GM12878 (cell line): ENCODE results near the gene SLC22A4.

Source experiments
- BACH1 ChIP-seq: fragments of 450-650 bp; IDR thresholded peaks from 2 replicates; pipeline ENCODE4 v1.6.1; 2017; ENCODE audit warnings: mild to moderate bottlenecking, borderline replicate concordance
- CBFB ChIP-seq: IDR thresholded peaks from 2 replicates; pipeline ENCODE4 v1.6.1; 2016; ENCODE audit warnings: antibody characterized with exemption, low read depth
- CHD4 ChIP-seq: fragments of 200-600 bp; sonication (generic); IDR thresholded peaks from 2 replicates; pipeline ENCODE4 v1.6.1; 2016; ENCODE audit warnings: mild to moderate bottlenecking
- CREB1 ChIP-seq: IDR thresholded peaks from 2 replicates; pipeline ENCODE4 v1.6.1; 2012; ENCODE audit warnings: low read depth, mild to moderate bottlenecking, inconsistent platforms
- CTCF ChIP-seq, 3 experiments: IDR thresholded peaks in 2 of 3; conservative IDR thresholded peaks in 1 of 3; 2 replicates each; pipeline ENCODE4 v1.5.1; 2011; ENCODE audit warnings: low read depth in 3 of 3, low read length in 3 of 3, mild to moderate bottlenecking in 3 of 3, control low read depth in 2 of 3, moderate library complexity in 2 of 3, inconsistent platforms in 1 of 3, mixed read lengths in 1 of 3; ENCODE audit not compliant: control insufficient read depth in 2 of 3, insufficient read depth in 1 of 3; ENCODE audit errors: extremely low read depth in 1 of 3
- EP300 ChIP-seq, 2 experiments: fragments of 150-350 bp in 1 of 2; IDR thresholded peaks; 2 replicates each; pipeline ENCODE4 v1.6.1; 2011 to 2012; ENCODE audit warnings: low read depth in 2 of 2, low read length in 2 of 2, borderline replicate concordance in 1 of 2, improper control_type of control experiment in 1 of 2, inconsistent platforms in 1 of 2; ENCODE audit not compliant: control insufficient read depth in 1 of 2
- GABPA ChIP-seq: IDR thresholded peaks from 2 replicates; pipeline ENCODE4 v1.6.1; 2014; ENCODE audit warnings: antibody characterized with exemption, low read depth, mild to moderate bottlenecking, inconsistent platforms
- NR2C2 ChIP-seq: IDR thresholded peaks from 2 replicates; pipeline ENCODE4 v1.6.1; 2011; ENCODE audit warnings: borderline replicate concordance, low read depth; ENCODE audit not compliant: control insufficient read depth, insufficient read length
- NR2F1 ChIP-seq: fragments of 450-650 bp; conservative IDR thresholded peaks from 2 replicates; pipeline ENCODE4 v1.6.1; 2017; ENCODE audit warnings: mild to moderate bottlenecking
- RAD21 ChIP-seq: IDR thresholded peaks from 2 replicates; pipeline ENCODE4 v1.6.1; 2011; ENCODE audit warnings: mild to moderate bottlenecking, low read depth, low read length, moderate library complexity; ENCODE audit not compliant: insufficient read depth
- TF ChIP-seq, protein P1 (sequence below): fragments of 450-650 bp; IDR thresholded peaks from 2 replicates; pipeline ENCODE4 v1.6.1; 2016; ENCODE audit warnings: mild to moderate bottlenecking
- TF ChIP-seq, protein P2 (sequence below): fragments of 450-650 bp; IDR thresholded peaks from 2 replicates; pipeline ENCODE4 v1.6.1; 2017; ENCODE audit warnings: antibody characterized with exemption, mild to moderate bottlenecking, moderate library complexity
- TF ChIP-seq, protein P3 (sequence below): IDR thresholded peaks from 2 replicates; pipeline ENCODE4 v1.6.1; 2011; ENCODE audit warnings: borderline replicate concordance, low read depth, mild to moderate bottlenecking, moderate library complexity, low read length; ENCODE audit not compliant: insufficient read depth, poor library complexity, severe bottlenecking

DNA sequence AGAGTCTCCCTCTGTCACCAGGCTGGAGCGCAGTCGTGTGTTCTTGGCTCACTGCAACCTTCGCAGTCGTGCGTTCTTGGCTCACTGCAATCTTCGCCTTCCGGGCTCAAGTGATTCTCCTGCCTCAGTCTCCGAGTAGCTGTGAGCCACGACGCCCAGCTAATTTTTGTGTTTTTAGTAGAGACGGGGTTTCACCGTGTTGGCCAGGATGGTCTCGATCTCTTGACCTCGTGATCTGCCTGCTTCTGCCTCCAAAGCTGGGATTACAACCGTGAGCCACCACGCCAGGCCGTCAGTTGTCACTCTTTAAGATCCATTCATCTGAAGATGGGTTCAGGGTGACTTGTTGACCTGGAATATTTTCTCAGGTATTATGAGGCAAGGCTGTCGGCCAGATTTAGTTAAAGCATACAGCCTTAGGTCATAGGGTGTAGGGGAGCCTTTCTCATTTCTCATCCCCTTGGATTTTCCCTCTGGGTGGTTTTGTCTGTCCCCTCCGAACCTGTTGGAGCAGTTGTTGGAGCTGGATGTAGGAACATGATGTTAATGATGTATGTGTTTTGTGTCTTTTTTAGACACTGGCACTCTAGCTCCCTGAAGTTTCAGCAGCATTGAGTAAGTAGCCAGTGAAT lies 76.9 kb downstream of the SLC22A4 start:
- TF ChIP-seq BACH1 (no peak), GABPA (no peak), CTCF (IDR thresholded peaks at IDR 0.05 in 2 of 3, conservative IDR thresholded peaks at IDR 0.05 in 1 of 3; ENCODE audit: control insufficient read depth in 2 of 3, extremely low read depth in 1 of 3, insufficient read depth in 1 of 3, low read depth in 3 of 3, low read length in 3 of 3) (no peak), CHD4 (no peak), EP300 (IDR thresholded peaks at IDR 0.05; ENCODE audit: borderline replicate concordance in 1 of 2, control insufficient read depth in 1 of 2, low read depth in 2 of 2, low read length in 2 of 2) (no peak), RAD21 (no peak), NR2C2 (no peak), NR2F1 (no peak), CREB1 (no peak), CBFB (no peak)
- TF ChIP-seq, protein P1, sequence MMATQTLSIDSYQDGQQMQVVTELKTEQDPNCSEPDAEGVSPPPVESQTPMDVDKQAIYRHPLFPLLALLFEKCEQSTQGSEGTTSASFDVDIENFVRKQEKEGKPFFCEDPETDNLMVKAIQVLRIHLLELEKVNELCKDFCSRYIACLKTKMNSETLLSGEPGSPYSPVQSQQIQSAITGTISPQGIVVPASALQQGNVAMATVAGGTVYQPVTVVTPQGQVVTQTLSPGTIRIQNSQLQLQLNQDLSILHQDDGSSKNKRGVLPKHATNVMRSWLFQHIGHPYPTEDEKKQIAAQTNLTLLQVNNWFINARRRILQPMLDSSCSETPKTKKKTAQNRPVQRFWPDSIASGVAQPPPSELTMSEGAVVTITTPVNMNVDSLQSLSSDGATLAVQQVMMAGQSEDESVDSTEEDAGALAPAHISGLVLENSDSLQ, result no peak
- TF ChIP-seq, protein P2, sequence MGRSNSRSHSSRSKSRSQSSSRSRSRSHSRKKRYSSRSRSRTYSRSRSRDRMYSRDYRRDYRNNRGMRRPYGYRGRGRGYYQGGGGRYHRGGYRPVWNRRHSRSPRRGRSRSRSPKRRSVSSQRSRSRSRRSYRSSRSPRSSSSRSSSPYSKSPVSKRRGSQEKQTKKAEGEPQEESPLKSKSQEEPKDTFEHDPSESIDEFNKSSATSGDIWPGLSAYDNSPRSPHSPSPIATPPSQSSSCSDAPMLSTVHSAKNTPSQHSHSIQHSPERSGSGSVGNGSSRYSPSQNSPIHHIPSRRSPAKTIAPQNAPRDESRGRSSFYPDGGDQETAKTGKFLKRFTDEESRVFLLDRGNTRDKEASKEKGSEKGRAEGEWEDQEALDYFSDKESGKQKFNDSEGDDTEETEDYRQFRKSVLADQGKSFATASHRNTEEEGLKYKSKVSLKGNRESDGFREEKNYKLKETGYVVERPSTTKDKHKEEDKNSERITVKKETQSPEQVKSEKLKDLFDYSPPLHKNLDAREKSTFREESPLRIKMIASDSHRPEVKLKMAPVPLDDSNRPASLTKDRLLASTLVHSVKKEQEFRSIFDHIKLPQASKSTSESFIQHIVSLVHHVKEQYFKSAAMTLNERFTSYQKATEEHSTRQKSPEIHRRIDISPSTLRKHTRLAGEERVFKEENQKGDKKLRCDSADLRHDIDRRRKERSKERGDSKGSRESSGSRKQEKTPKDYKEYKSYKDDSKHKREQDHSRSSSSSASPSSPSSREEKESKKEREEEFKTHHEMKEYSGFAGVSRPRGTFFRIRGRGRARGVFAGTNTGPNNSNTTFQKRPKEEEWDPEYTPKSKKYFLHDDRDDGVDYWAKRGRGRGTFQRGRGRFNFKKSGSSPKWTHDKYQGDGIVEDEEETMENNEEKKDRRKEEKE, result no peak
- TF ChIP-seq, protein P3, sequence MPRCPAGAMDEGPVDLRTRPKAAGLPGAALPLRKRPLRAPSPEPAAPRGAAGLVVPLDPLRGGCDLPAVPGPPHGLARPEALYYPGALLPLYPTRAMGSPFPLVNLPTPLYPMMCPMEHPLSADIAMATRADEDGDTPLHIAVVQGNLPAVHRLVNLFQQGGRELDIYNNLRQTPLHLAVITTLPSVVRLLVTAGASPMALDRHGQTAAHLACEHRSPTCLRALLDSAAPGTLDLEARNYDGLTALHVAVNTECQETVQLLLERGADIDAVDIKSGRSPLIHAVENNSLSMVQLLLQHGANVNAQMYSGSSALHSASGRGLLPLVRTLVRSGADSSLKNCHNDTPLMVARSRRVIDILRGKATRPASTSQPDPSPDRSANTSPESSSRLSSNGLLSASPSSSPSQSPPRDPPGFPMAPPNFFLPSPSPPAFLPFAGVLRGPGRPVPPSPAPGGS, result no peak
